Measurements from ENCODE around the gene ASMT.

GRCh38 chrX:1581132-1581531 lies 33.7 kb upstream of the ASMT start:
- TF ChIP-seq CTCF (IDR thresholded peaks at IDR 0.05 in 2 of 3, conservative IDR thresholded peaks at IDR 0.05 in 1 of 3; ENCODE audit: borderline replicate concordance in 1 of 3, insufficient read depth in 1 of 3, low read depth in 2 of 3, low read length in 2 of 3): peak; percentile 22 to 78 (median 71); a peak in 5 of 6 replicates
- no peak for TF ChIP-seq YY1 (IDR thresholded peaks at IDR 0.05; ENCODE audit: extremely low read depth, insufficient replicate concordance, low read depth, low read length)
- TF ChIP-seq JUND (IDR thresholded peaks at IDR 0.05): no peak
- no peak for TF ChIP-seq POLR2A (IDR thresholded peaks at IDR 0.05; ENCODE audit: borderline replicate concordance, extremely low read depth, insufficient read depth, insufficient read length)
- TF ChIP-seq, protein P1, sequence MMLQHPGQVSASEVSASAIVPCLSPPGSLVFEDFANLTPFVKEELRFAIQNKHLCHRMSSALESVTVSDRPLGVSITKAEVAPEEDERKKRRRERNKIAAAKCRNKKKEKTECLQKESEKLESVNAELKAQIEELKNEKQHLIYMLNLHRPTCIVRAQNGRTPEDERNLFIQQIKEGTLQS (IDR thresholded peaks at IDR 0.05): no peak
- TF ChIP-seq EZH2 (IDR thresholded peaks at IDR 0.05): no peak
- no peak for TF ChIP-seq POLR2AphosphoS5 (IDR thresholded peaks at IDR 0.05; ENCODE audit: low read depth, low read length)
